Neural crest cell (in vitro differentiated cells): ENCODE data around the gene IQCK. TPM values are rescaled to one million over a fixed set of nuclear protein-coding genes. Genes with fewer than 3 reads are reported as not detected.
A peak's percentile ranks its signal among the peaks of the same experiment; 100 is the strongest.

ENCODE experiments used
- DNase-seq: peaks from one replicate; pipeline ENCODE4 v3.0.0; 2021; ENCODE audit warnings: low read depth, mixed read lengths, low spot score
- H3K27ac Mint-ChIP-seq: one replicate; pipeline ENCODE4 v1.8.0; 2021; ENCODE audit warnings: mild to moderate bottlenecking, mixed read lengths; ENCODE audit not compliant: unreplicated experiment
- H3K27me3 Mint-ChIP-seq: 2 replicates; pipeline ENCODE4 v1.8.0; 2021; ENCODE audit warnings: low read depth, mild to moderate bottlenecking, mixed read lengths
- H3K36me3 Mint-ChIP-seq: 2 replicates; pipeline ENCODE4 v1.8.0; 2021; ENCODE audit warnings: low read depth, mild to moderate bottlenecking, mixed read lengths
- H3K4me1 Mint-ChIP-seq: 2 replicates; pipeline ENCODE4 v1.8.0; 2021; ENCODE audit warnings: mixed read lengths
- H3K4me3 Mint-ChIP-seq: one replicate; pipeline ENCODE4 v1.8.0; 2021; ENCODE audit warnings: mild to moderate bottlenecking, mixed read lengths
- H3K9me3 Mint-ChIP-seq: 2 replicates; pipeline ENCODE4 v1.8.0; 2021; ENCODE audit warnings: mixed read lengths
- total RNA-seq: library from RNA; stranded (reverse); gene quantifications from 2 replicates; pipeline ENCODE4 v1.2.1, GENCODE V29; 2021
- TF ChIP-seq, protein P1 (sequence below): fragments of 200-600 bp; sonication (generic); conservative IDR thresholded peaks from 2 replicates; pipeline ENCODE4 v1.5.0; 2021; ENCODE audit warnings: antibody characterized with exemption, mild to moderate bottlenecking

The IQCK gene
- total RNA-seq, 1 donor from 2014 or later, result 23.7 TPM

GRCh38 chr16:19722981-19723380 lies 4.9 kb downstream of the IQCK start:
- peak overlapping the region; percentile 69 for H3K4me3 Mint-ChIP-seq
- H3K4me1 Mint-ChIP-seq, result peaks cover 15% of the 10 kb centered on the region
- H3K9me3 Mint-ChIP-seq, result no peaks in the 10 kb centered on the region
- TF ChIP-seq, protein P1, sequence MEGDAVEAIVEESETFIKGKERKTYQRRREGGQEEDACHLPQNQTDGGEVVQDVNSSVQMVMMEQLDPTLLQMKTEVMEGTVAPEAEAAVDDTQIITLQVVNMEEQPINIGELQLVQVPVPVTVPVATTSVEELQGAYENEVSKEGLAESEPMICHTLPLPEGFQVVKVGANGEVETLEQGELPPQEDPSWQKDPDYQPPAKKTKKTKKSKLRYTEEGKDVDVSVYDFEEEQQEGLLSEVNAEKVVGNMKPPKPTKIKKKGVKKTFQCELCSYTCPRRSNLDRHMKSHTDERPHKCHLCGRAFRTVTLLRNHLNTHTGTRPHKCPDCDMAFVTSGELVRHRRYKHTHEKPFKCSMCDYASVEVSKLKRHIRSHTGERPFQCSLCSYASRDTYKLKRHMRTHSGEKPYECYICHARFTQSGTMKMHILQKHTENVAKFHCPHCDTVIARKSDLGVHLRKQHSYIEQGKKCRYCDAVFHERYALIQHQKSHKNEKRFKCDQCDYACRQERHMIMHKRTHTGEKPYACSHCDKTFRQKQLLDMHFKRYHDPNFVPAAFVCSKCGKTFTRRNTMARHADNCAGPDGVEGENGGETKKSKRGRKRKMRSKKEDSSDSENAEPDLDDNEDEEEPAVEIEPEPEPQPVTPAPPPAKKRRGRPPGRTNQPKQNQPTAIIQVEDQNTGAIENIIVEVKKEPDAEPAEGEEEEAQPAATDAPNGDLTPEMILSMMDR, result no peak
- no peak for DNase-seq
- H3K36me3 Mint-ChIP-seq, result no peaks in the 10 kb centered on the region
- H3K27me3 Mint-ChIP-seq, result no peaks in the 10 kb centered on the region
- peak overlapping the region; percentile 84 for H3K27ac Mint-ChIP-seq

DNA sequence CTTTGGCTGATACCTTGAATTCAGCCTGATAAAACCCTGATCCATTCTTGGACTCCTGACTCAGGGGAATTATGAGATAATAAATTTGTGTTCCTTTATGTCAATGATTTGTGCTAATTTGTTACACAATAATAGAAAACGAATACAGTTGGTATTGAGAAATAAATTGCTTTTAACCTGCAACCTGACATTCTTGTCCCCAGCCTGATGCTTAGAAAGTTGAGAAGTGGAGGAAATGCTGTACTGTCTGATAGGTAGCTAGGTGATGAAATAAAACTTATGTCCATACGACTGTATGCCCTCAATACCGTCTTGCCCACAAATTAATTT lies 10.5 kb downstream of the IQCK start:
- no peak overlapping the region for H3K27ac Mint-ChIP-seq
- DNase-seq, result no peak
- no peaks in the 10 kb centered on the region for H3K9me3 Mint-ChIP-seq
- H3K4me1 Mint-ChIP-seq, result no peaks in the 10 kb centered on the region
- H3K27me3 Mint-ChIP-seq, result no peaks in the 10 kb centered on the region
- no peak overlapping the region for H3K4me3 Mint-ChIP-seq
- peaks cover 14% of the 10 kb centered on the region for H3K36me3 Mint-ChIP-seq
- TF ChIP-seq, protein P1, result no peak

DNA sequence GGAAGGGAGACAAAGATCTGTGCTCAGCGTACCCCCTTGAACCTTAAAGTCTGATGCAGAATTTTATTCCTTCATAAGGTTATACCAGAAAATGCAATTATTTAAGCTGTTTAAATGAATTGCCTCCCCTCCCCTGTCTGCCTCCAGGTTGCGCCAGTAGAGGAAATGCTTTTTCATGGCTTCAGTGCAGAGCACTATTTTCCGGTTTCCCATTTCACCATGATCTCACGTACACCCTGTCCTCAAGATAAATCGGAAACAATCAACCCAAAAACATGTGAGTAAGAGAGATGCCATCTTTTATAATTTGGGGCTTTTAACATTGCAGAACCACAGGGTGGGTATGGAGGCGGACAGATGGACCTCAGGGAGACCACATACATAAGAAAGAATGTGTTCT lies 15.5 kb downstream of the IQCK start:
- H3K27me3 Mint-ChIP-seq, result no peaks in the 10 kb centered on the region
- H3K4me3 Mint-ChIP-seq, result no peak overlapping the region
- DNase-seq, result no peak
- peaks cover 25% of the 10 kb centered on the region for H3K36me3 Mint-ChIP-seq
- no peaks in the 10 kb centered on the region for H3K9me3 Mint-ChIP-seq
- TF ChIP-seq, protein P1, result no peak
- H3K4me1 Mint-ChIP-seq, result no peaks in the 10 kb centered on the region
- H3K27ac Mint-ChIP-seq, result no peak overlapping the region

GRCh38 chr16:19735074-19735867 lies 17.2 kb downstream of the IQCK start:
- Mint-ChIP-seq H3K4me1 (no peaks in the 10 kb centered on the region), H3K9me3 (no peaks in the 10 kb centered on the region), H3K27ac (no peak overlapping the region), H3K27me3 (no peaks in the 10 kb centered on the region), H3K4me3 (no peak overlapping the region), H3K36me3 (peaks cover 36% of the 10 kb centered on the region)
- TF ChIP-seq, protein P1, result no peak
- DNase-seq, result no peak

DNA sequence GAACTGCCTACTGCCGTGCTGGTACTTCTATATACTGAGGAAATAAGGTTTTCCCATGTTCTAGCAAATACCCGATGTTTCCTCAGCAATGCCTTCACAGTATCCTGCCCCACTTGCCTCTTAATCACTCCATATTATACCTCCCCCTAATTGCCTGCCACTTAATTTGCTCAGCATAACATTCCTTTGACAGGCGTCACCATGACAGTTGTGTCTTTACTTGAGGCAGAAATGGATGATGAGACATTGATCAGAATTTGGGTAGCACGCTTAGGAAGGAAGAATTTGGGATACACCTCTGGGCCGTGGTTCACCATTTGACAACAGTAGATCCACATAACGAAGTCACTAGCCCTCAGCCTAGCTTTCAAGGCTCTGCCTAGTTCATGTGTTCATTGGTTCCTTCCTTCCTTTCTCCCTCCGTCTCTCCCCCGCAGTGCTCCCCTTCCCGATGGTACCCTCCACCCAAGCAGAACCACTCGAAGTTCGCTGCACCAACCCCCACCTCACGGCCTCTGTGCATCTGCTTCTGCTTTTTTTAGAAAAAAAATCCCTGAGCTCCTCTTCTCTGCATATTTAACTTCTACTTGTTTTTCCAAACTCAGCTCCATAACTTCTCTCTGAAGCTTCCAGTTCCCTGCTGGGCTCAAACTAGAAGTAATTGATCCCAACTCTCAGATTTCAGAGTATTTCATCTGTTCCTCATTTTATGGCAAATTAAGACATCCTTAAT lies 19.4 kb downstream of the IQCK start:
- Mint-ChIP-seq H3K9me3 (no peaks in the 10 kb centered on the region), H3K4me3 (no peak overlapping the region), H3K27ac (no peak overlapping the region), H3K36me3 (peaks cover 25% of the 10 kb centered on the region), H3K4me1 (no peaks in the 10 kb centered on the region), H3K27me3 (no peaks in the 10 kb centered on the region)
- no peak for DNase-seq
- TF ChIP-seq, protein P1, result no peak
